Stimulated activated CD4-positive, alpha-beta T cell treated with anti-CD3 and anti-CD28 coated beads, Interleukin-2, amount 100 ng/mL, for 4 hours (primary cell): ENCODE results near the gene CKAP2L.
"Not testable (repeated sequence)": the region's sequence is repeated elsewhere in the genome, so short reads cannot be mapped to it uniquely, and the experiment has no call there.

Source experiments
- DNase-seq: peaks from one replicate; pipeline ENCODE4 v3.0.0-alpha.2; 2020; ENCODE audit warnings: low read depth

CKAP2L gene

GRCh38 chr2:112709703-112710102 lies 54.7 kb downstream of the CKAP2L start:
- DNase-seq = no peak

DNA sequence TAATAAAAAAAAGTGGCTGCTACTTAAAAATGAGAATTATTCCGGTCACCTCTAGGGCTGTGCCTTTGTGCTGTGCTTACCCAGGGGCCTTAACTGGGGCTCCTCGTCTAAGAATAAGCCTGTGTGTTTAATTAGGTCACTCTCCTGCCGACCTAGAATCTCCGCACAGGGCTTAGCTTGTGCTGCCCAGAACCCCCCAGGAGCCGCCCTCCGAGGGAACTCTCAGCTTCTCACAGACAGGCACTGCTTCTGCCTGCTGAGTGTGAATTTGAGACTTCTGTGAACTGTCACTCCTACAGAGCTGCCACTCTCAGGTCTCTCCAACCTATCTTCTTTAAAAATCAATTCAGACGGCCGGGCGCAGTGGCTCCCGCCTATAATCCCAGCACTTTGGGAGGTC lies 55.4 kb downstream of the CKAP2L start:
- no peak for DNase-seq

DNA sequence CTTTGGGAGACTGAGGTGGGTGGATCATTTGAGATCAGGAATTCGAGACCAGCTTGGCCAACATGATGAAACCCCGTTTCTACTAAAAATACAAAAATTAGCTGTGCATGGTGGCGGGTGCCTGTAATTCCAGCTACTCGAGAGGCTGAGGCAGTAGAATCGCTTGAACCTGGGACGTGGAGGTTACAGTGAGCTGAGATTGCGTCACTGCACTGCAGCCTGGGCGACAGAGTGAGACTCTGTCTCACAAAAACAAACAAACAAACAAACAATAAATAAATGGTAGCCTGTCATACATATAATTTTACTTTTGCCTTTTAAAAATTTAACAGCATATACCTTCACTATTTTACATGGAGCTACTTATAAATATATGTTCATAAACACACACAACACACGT lies 57.5 kb downstream of the CKAP2L start:
- DNase-seq = not testable (repeated sequence)

GRCh38 chr2:112706170-112706664 lies 58.2 kb downstream of the CKAP2L start:
- DNase-seq = no peak

DNA sequence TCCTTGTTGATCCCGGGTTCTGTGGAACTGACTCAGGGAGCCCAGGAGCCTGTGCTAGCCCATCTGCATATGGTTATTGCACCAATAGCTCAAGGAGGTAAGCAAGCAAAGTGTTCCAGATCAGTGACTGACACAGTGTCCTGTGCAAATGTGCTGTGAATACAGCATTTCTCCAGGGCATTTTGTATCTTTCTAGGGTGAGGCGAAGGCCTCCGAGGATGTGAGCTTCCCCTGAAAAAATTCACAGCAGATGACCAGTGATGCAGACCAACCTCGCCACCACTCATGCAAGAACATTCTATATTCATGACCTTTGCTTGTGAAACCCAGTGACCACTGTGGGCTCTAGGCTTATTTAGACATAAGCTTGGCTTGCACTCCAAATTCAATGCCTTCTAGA lies 58.8 kb downstream of the CKAP2L start:
- no peak for DNase-seq

DNA sequence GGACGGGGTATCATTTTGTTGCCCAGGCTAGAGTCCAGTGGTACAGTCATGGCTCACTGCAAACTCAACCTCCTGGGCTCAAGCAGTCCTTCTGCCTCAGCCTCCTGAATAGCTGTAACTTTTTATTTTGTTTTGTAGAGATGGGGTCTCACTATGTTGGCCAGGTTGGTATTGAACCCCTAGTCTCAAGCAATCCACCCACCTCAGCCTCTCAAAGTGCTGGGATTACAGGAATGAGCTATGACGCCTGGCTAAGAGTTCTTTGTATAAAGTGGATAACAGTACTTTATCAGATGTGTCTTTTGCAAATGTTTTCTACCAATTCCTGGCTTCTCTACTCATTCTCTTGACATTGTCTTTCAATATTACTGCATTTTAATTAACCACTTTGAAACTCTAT lies 60.7 kb downstream of the CKAP2L start:
- no peak for DNase-seq

DNA sequence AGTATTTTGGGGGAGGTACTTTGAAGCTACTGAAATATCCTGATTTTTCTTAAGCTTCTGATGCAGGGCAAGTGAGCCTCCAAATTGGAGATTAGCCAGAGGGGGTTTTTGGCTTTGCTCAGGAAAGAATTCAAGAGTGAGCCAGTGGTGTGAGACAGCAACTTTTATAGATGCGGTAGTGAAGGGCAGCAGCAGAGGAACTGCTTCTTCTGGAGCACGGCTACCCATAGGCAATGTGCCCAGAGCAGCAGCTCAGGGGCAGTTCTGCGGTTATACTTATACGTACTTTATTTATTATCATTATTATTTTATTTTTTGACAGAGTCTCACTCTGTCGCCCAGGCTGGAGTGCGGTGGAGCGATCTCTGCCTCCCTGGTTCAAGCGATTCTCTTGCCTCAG lies 63.4 kb downstream of the CKAP2L start:
- DNase-seq = no peak

DNA sequence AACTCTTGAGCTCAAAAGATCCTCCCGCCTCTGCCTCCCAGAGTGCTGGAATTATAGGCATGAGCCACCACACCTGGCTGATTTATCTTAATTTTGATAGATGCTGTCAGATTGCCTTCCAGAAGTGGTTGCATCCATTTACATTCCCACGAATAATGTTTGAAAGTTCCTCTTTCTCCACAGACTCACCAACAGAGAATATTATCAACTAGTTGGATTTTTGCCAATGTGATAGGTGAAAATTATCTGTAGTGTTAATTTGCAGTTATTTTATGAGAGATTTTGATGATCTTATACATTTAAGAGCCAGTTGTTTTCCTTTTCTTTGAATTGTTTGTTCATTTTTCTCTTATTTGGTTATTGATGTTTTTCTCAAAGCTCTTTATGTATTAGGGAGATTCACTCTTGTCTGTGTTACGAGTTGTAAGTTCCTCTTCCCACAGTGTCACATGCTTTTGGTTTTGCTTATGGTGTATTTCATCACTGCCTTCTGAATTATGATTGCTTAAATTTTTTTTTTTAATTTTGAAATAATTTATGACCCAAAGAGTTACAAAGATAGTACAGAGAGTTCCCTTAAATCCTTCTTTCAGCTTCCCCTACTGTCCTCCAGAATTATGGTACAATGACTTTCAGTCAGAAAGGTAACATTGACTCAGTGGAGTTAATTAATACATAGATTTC lies 64.3 kb downstream of the CKAP2L start:
- DNase-seq = no peak

DNA sequence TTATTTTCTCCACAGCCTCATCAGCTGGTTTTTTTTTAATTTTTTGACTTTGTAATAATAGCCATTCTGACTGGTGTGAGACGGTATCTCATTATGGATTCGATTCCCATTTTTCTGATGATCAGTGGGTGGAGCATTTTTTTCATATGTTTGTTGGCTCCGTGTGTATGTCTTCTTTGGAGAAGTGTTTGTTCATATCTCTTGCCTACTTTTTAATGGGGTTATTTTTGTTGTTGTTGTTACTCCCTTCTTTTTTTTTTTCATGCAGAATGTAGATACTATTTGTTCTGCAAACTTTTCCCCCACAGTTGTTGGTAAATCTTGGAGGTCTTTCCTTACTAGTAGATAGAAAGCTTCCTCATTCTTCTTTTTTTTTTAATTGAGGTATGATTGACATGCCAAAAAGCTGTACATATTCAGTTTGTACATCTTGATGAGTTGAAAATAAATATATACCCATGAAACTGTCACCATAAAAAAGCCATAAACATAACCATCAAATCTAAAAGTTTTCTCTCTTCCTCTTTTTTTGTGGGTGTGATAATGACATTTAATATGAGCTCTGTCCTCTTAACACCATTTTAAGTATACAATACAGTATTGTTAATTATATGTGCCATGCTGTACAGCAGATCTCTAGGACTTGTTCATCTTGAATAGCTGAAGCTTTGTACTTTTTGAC lies 65.4 kb downstream of the CKAP2L start:
- no peak for DNase-seq

DNA sequence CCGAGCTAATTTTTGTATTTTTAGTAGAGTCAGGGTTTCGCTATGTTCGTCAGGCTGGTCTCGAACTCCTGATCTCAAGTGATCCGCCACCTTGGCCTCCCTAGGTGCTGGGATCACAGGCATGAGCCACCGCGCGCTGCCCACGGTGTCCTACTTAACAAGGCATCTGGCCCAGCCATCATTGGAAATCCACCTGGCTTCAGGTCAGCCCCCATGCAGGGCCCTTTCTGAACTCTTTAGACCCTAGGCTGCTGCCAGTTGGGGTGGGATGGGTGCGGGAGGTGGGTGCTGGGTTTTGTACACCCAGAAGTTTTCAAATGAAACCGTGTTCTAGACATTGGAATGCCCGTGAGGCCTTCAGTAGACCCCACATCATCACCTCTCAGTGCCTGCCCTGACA lies 70.2 kb downstream of the CKAP2L start:
- DNase-seq = no peak

DNA sequence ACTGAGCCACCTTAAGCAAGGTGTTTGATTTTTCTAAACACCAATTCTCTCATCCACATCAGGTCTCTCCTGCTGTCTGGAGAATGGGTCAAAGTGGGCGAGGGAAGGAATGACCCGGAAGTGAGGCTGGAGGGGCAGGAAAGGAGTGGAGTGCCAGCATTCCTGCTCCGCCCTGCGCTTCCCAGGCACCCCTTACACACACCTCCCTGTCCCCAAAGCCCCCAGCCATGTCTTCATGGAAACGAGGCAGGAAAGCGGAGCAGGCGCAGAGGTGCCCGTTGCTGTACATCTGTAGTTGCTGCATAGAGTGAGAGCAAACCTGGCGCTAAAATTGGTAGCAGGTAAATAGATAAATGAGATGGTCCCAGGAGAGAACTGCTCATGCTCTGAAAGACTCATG lies 70.8 kb downstream of the CKAP2L start:
- DNase-seq = no peak

- peak; percentile 16 for DNase-seq
These were observed 71.5 kb downstream of the CKAP2L start for GRCh38 chr2:112692918-112693317.

DNA sequence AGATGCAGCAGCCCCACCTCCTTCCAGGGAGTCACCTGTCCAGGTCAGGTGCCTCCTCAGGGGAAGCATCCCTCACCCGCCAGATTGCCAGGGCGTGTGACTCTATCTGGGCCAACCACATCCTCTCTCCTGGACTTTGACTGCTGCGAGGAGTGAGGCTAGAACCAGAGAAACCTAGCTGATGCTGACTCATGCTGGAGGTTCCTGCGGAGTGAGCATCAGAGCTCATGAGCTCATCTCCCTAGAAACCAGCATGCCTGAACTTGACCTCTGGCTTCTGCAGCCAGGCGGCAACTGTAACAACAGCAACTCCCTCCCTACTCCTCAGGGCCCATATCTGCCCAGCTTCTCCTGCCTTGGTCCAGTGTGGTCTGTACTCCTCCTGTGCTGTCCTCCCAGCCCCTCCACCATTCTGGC lies 71.9 kb downstream of the CKAP2L start:
- DNase-seq = peak; percentile 28

- no peak for DNase-seq
These were observed 72.5 kb downstream of the CKAP2L start for GRCh38 chr2:112691881-112692281.

DNA sequence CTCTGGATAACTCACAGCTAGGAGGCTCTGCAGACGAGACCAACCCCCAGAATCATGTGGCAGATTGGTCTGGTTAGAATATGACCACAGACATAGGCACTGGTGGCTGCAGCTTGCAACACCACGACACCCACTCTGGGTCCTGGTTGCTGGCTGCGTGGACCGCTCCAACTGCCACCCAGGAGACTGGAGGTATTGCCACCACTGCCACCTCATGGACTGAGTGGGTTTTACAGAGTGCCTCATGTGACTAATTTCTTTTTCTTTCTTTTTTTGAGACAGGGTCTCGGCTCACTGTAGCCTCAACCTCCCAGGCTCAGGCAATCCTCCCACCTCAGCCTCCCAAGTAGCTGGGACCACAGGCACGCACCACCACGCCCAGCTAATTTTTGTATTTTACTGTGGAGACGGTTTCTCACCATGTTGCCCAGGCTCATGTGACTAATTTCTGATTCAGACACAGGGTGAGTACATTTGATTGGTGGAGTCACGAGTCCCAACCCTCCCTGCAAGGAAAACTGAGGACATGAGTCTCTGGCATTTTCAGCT lies 73.5 kb downstream of the CKAP2L start:
- peak; percentile 42 for DNase-seq

GRCh38 chr2:112688086-112688880 lies 76.1 kb downstream of the CKAP2L start:
- DNase-seq = no peak

GRCh38 chr2:112687522-112687921 lies 76.9 kb downstream of the CKAP2L start:
- DNase-seq = no peak
